K562 (cell line): Measurements from ENCODE around the gene PLXNA2. TPM values are rescaled to one million over a fixed set of nuclear protein-coding genes. Genes with fewer than 3 reads are reported as not detected.
A peak's percentile ranks its signal among the peaks of the same experiment; 100 is the strongest.

Experiments
- ARID1B ChIP-seq: fragments of 450-650 bp; IDR thresholded peaks from 2 replicates; pipeline ENCODE4 v1.6.1; 2016; ENCODE audit warnings: antibody characterized with exemption, mild to moderate bottlenecking, inconsistent platforms
- ATF7 ChIP-seq: fragments of 450-650 bp; IDR thresholded peaks from 2 replicates; pipeline ENCODE4 v1.7.1; 2014; ENCODE audit warnings: mild to moderate bottlenecking, moderate library complexity
- CEBPG ChIP-seq, 3 experiments: fragments of 200-800 bp in 1 of 3; sonication (Bioruptor generic) in 1 of 3; sonication (generic) in 1 of 3; formaldehyde crosslinking in 1 of 3; IDR thresholded peaks in 2 of 3; conservative IDR thresholded peaks in 1 of 3; 2 replicates each; pipeline versions ENCODE4 v1.6.1 to v1.8.0; 2016 to 2022; ENCODE audit warnings: missing compliant biosample characterization in 2 of 3, missing genetic modification characterization in 2 of 3, mild to moderate bottlenecking in 1 of 3, missing genetic modification reagents in 1 of 3
- CSDE1 ChIP-seq, 2 experiments: fragments of 450-650 bp; IDR thresholded peaks; 2 replicates each; pipeline ENCODE4 v1.6.1; 2016; ENCODE audit warnings: mild to moderate bottlenecking in 1 of 2
- ESRRA ChIP-seq: fragments of 450-650 bp; IDR thresholded peaks from 2 replicates; pipeline ENCODE4 v1.6.1; 2014; ENCODE audit warnings: low read depth, mild to moderate bottlenecking, moderate library complexity, borderline replicate concordance
- MECOM ChIP-seq: fragments of 250-450 bp; sonication (Bioruptor Pico); IDR thresholded peaks from 2 replicates; pipeline ENCODE4 v1.8.0; 2022; ENCODE audit warnings: inconsistent platforms
- MEIS2 ChIP-seq: fragments of 450-650 bp; IDR thresholded peaks from 2 replicates; pipeline ENCODE4 v1.6.1; 2014; ENCODE audit warnings: mild to moderate bottlenecking; ENCODE audit not compliant: partially characterized antibody
- MTF1 ChIP-seq: fragments of 250-450 bp; sonication (Bioruptor Pico); IDR thresholded peaks from 2 replicates; pipeline ENCODE4 v1.9.0; 2021; ENCODE audit warnings: moderate library complexity, mild to moderate bottlenecking, inconsistent platforms, borderline replicate concordance
- PBX2 ChIP-seq, 2 experiments: IDR thresholded peaks in 1 of 2; conservative IDR thresholded peaks in 1 of 2; 2 replicates each; pipeline ENCODE4 v1.6.1; 2016; ENCODE audit warnings: low read depth in 2 of 2, mild to moderate bottlenecking in 1 of 2, missing compliant biosample characterization in 1 of 2, missing genetic modification characterization in 1 of 2, moderate library complexity in 1 of 2
- RAD21 ChIP-seq, 2 experiments: fragments of 250-450 bp in 1 of 2; fragments of 450-650 bp in 1 of 2; sonication (Bioruptor Pico) in 1 of 2; formaldehyde crosslinking in 1 of 2; IDR thresholded peaks in 1 of 2; conservative IDR thresholded peaks in 1 of 2; 2 replicates each; pipeline versions ENCODE4 v1.4.0 to v1.8.0; 2020 to 2022; ENCODE audit warnings: mild to moderate bottlenecking in 2 of 2, moderate library complexity in 1 of 2
- SMARCE1 ChIP-seq: fragments of 450-650 bp; IDR thresholded peaks from 2 replicates; pipeline ENCODE4 v1.7.1; 2016; ENCODE audit warnings: mild to moderate bottlenecking
- polyA plus RNA-seq, 8 experiments: library from polyadenylated mRNA; depleted of rRNA in 4 of 8; stranded (reverse) in 5 of 8; unstranded in 3 of 8; fragments of >200 nt; fragmentation: Nextera tagmentation in 2 of 8; fragmentation: Illumina TruSeq in 1 of 8; extraction: Ambion mirVana in 2 of 8; extraction: Trizol in 1 of 8; gene quantifications; 2 replicates each; pipeline versions ENCODE4 v1.2.1 to v1.2.3, GENCODE V29; 2011 to 2014; ENCODE audit warnings: inconsistent platforms in 1 of 8, missing spikeins in 1 of 8
- total RNA-seq, 7 experiments: library from RNA; depleted of rRNA in 6 of 7; stranded (reverse); fragments of >200 nt in 6 of 7; fragmentation: Illumina TruSeq in 2 of 7; extraction: Trizol in 2 of 7; gene quantifications; 2 replicates each; pipeline versions ENCODE4 v1.2.1 to v1.2.3, GENCODE V29; 2011 to 2021; ENCODE audit warnings: low replicate concordance in 1 of 7
- TF ChIP-seq, protein P1 (sequence below), 2 experiments: fragments of 450-650 bp; IDR thresholded peaks; 2 replicates each; pipeline ENCODE4 v1.6.1; 2018; ENCODE audit warnings: mild to moderate bottlenecking in 2 of 2, low read depth in 1 of 2; ENCODE audit not compliant: partially characterized antibody in 2 of 2

The PLXNA2 gene
- total and polyA plus RNA-seq, 9 of the 15 experiments (the other 6 are each of a cell fraction or from before 2014, with no cell fraction given), result 0.01 to 1.3 (median 0.32) TPM

GRCh38 chr1:208139434-208140045 is 104.6 kb downstream of the PLXNA2 start (continued):
- TF ChIP-seq MEIS2 (peak; percentile 72), SMARCE1 (peak; percentile 27; the same call in 1 of the 2 replicates), RAD21 (CRISPR knock-in tag; conservative IDR thresholded peaks at IDR 0.05 in 1 of 2, IDR thresholded peaks at IDR 0.05 in 1 of 2) (no peak), ARID1B (peak; percentile 17; the same call in 1 of the 2 replicates), MECOM (CRISPR knock-in tag) (0 out of 2 replicates have a peak, but pooled peaks have one; percentile 39), PBX2 (CRISPR knock-in tag; IDR thresholded peaks at IDR 0.05; ENCODE audit: low read depth) (no peak; the same call in 1 of the 2 replicates), PBX2 (tag; conservative IDR thresholded peaks at IDR 0.05; ENCODE audit: low read depth) (peak; percentile 28; the same call in 1 of the 2 replicates), ESRRA (peak; percentile 57; the same call in 1 of the 2 replicates), ATF7 (0 out of 2 replicates have a peak, but pooled peaks have one; percentile 31), MTF1 (CRISPR knock-in tag) (no peak), CSDE1 (IDR thresholded peaks at IDR 0.05) (no peak), CEBPG (CRISPR knock-in tag; IDR thresholded peaks at IDR 0.05) (peak; percentile 35; the same call in 1 of the 2 replicates), CEBPG (tag; conservative IDR thresholded peaks at IDR 0.05 in 1 of 2, IDR thresholded peaks at IDR 0.05 in 1 of 2) (peak; percentile 32 to 72; a peak in 2 of 4 replicates)
- TF ChIP-seq, protein P1, sequence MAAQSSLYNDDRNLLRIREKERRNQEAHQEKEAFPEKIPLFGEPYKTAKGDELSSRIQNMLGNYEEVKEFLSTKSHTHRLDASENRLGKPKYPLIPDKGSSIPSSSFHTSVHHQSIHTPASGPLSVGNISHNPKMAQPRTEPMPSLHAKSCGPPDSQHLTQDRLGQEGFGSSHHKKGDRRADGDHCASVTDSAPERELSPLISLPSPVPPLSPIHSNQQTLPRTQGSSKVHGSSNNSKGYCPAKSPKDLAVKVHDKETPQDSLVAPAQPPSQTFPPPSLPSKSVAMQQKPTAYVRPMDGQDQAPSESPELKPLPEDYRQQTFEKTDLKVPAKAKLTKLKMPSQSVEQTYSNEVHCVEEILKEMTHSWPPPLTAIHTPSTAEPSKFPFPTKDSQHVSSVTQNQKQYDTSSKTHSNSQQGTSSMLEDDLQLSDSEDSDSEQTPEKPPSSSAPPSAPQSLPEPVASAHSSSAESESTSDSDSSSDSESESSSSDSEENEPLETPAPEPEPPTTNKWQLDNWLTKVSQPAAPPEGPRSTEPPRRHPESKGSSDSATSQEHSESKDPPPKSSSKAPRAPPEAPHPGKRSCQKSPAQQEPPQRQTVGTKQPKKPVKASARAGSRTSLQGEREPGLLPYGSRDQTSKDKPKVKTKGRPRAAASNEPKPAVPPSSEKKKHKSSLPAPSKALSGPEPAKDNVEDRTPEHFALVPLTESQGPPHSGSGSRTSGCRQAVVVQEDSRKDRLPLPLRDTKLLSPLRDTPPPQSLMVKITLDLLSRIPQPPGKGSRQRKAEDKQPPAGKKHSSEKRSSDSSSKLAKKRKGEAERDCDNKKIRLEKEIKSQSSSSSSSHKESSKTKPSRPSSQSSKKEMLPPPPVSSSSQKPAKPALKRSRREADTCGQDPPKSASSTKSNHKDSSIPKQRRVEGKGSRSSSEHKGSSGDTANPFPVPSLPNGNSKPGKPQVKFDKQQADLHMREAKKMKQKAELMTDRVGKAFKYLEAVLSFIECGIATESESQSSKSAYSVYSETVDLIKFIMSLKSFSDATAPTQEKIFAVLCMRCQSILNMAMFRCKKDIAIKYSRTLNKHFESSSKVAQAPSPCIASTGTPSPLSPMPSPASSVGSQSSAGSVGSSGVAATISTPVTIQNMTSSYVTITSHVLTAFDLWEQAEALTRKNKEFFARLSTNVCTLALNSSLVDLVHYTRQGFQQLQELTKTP (IDR thresholded peaks at IDR 0.05; ENCODE audit: low read depth in 1 of 2, partially characterized antibody in 2 of 2), result no peak
- TF ChIP-seq, all 486 proteins: peak for 14
